Islet of Langerhans (tissue), 1 donor: ENCODE results near the gene CRK.

Source experiments
- FAIRE-seq: peaks from one replicate; lab custom pipeline; 2011; peaks lifted over from hg19 to GRCh38; lab: Jason Lieb, UNC

CRK gene

DNA sequence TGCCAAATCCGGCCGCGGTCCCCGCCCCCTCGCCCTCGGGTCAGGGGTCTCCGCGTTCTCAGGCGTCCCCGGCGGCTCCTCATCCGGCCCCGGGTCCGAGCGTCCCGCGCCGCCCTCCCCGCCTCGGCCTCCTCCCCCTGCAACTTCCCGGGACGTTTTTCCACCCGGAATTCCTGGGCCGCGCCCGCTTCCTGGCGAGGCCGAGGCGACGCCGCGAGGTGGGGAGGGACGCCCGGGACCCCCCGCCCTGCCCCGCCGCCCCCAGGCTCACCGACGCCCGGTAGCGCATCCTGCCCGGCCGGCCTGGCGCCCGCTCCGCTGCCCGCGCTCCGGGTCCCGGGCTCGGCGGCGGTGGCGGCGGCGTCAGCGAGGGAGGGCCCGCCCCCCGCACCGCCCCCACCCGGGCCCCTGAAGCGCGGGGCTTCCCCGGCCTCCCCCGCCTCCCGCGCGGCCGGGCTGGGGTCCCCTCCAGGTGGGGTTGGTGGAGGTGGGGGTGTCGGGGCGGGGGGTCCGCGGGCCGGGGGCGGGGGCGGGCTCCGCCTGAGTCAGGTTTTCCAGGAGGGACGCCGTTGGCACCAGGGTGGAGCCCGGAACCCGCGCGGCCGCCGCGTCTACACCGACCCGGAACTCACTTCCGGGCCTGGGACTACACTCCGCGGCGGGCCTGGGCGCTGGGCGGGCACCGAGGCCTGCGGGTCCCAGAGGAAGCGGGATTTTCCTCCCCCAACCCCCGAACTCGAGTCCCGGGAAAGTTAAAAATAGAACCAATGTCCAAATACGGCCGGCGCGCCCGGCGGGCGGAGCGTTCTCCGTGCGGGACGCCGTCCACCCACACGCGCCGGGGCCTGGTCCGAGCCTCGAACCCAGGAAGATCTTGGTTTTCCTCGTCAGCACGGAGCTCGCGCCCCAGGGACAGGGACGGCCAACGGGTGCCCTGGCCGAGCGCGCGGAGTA is 29.7 kb upstream of the CRK start:
- FAIRE-seq, result no peak

DNA sequence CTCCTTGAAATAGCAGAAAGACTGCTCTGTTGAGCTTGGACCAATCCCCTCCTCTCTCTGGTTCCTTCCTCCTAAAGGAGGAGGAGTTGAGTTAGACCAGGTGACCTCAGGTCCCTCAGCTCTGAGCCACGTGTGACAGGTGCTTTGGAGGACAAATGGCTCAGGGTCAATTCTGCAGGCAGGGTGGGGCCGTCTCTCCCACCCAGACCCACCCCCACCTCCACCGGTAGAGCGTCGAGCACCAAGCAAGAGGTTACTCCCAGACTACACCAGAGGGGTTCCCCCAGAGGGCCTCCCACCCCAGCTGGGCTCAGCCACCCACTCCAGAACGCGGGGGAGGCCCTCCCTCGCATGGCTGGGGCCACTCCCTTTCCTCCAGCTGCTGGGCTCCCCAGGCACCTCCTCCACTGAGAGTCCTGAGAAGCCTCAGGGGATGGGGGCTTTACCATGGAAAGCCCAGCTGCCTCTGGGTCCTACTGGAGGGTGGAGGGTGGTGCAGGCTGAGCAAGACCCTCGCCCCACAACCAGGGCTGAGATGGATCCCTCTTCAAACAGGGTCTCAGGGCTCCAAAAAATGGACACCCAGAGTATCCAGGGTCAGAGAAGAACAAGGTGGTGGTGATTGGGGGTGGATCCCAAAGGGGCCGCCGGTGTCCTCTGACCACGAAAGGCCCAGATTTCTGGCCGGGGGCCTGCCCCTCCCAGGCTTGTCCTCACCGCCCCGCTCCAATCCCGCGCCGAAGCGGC is 28.8 kb upstream of the CRK start:
- peak; percentile 71 for FAIRE-seq

DNA sequence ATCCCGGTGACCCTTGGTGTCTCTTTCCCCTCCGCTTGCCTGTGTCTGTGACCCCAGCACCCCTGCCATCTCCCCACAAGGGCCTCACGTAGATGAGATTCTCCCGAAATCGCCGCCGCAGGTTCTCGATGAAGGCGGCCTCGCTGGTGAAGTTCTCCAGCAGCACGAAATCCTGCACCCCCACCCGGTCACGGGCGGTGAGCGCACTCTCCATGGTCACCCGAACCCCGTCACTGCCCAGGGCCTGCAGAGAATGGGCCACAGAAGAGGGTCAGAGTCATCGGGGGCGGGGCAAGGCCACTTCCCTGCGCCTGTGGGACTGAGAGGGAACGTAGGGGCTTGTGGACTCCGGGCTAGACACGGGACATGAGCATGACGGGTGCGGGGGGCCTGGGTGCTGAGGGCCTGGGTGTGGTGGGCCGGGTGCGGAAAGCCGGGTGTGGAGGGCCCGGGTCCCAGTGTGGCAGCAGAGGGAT is 28.1 kb upstream of the CRK start:
- FAIRE-seq, result no peak

- no peak for FAIRE-seq
Measured at GRCh38 chr17:1482680-1483079, 26.6 kb upstream of the CRK start.

GRCh38 chr17:1481736-1482135 is 25.7 kb upstream of the CRK start:
- FAIRE-seq, result no peak

GRCh38 chr17:1480747-1481465 is 24.9 kb upstream of the CRK start:
- no peak for FAIRE-seq

- FAIRE-seq, result no peak
Measured at GRCh38 chr17:1478418-1478817, 22.4 kb upstream of the CRK start.

DNA sequence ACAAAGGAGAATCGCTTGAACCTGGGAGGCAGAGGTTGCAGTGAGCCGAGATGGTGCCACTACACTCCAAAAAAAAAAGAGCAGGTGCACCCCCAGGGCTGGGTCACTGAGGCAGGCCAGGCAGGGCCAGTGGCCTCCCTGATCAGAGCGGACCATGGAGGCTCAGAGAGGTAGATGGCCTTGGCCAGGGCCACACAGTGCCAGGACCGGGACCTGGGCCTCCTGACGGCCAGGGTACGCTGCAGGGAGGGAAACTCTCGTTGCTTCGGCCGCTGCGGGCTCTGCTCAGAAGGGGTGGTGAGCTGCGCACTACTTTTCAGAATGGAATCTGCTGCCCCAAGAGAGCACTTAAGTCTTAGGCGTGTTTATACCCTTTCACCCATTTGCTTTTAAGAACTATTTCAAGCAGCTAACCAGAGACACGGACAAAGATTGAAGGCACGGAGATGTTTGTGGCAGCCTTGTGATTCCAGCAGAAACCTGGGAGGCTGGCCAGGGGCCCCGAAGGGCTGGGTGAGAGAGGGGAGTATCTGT is 19.4 kb upstream of the CRK start:
- no peak for FAIRE-seq

DNA sequence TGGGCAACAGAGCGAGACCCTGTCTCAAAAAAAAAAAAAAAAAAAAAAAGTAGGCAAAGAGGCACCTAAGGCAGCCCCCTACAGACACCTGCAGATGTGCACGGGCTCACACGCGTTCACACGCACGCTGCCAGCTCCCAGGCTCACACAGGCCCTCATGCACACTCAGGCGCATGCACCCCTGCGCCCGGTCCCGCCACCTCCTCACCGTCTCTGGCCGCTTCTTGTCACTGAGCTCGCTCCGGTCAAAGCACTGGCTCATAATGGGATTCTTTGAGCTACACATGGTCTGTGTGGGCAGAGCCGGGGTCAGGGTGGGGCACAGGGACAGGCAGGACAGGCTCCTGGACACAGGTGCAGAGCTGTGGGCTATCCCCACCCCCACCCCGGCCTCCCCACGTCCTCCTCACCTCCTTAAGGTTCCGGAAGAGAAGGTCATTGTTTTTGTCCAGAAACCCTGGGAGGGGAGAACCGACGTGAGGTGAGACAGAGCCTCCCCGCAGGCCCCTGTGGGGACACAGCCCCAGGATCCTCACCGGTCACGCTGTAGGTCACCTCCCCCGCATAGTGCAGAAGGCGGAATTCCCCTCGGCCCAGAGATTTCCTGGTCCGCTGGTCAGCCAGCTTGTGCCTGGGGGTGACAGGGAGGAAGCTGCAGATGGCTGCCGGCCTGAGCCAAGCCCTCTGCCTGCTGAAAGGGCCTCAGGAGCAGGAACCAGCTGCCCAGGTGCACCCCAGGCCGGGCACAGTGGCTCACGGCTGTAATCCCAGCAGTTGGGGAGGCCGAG is 18.6 kb upstream of the CRK start:
- FAIRE-seq, result no peak

GRCh38 chr17:1473841-1474240 is 17.8 kb upstream of the CRK start:
- FAIRE-seq, result no peak

- FAIRE-seq, result no peak
Measured at GRCh38 chr17:1473170-1473569, 17.1 kb upstream of the CRK start.

- no peak for FAIRE-seq
Measured at GRCh38 chr17:1471911-1472821, 16.1 kb upstream of the CRK start.

- FAIRE-seq, result no peak
Measured at GRCh38 chr17:1471490-1471889, 15.5 kb upstream of the CRK start.

DNA sequence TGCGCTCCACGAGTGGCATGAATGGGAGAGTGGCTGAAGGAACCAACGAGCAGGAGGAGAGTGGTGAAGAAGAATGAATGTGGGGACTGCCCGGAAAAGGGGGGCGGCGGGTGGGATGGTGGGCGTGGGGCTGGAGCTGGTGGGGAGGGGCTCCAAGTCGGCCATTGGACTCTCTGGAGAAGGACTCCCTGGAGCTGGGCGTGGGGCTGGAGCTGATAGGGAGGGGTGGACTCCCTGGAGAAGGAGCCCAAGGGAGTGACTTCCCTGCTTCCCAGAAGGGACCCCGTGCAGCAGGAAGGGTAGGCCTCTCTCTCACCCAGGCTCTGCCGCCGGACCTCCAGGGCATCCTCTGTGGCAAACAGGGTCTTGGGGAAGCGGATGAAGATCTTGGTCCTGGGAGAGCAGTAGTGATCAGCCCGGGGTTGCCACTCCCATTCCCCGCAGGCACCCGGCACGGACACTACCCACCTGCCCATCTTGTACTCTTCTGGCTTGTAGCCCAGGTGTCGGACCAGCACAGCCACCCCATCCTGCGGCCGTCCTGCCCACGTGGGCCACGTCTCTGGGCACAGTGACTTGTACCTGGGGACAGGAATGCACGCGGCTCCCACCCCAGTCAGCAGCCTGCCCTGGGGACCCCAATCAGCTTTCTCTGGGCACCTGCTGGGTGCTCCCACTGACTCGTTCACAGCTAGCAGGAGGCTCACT is 14.9 kb upstream of the CRK start:
- no peak for FAIRE-seq

GRCh38 chr17:1470071-1470754 is 14.2 kb upstream of the CRK start:
- FAIRE-seq, result no peak

- FAIRE-seq, result no peak
Measured at GRCh38 chr17:1469231-1469852, 13.3 kb upstream of the CRK start.

DNA sequence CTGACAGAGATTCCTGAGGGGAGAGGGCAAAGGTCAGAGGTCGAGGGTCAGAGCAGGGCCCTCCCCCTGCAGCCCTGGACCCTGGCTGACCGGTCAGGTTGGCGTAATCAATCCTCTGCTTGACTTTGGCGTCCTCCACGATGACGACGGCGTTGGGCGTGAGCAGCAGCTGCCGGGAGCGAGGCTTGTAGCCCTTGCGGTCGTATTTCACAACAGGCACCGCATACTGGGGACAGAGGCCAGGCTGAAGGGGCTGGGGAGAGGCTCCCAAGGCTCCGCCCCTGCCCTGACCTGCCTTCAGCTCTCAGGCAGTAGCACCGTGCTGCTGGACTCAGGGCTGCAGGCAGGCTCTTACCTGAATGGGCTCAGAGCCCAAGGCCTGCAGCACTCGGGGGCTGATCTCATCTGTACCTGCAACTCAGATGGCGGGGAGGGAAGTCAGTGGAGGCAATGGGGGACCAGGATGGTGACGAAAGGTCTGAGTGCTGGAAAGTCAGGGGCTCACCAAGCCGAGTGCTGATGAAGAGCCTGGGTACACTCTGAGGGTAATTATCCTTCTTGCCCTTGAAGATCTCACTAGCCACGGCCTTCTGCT is 12.0 kb upstream of the CRK start:
- no peak for FAIRE-seq

GRCh38 chr17:1467258-1467657 is 11.2 kb upstream of the CRK start:
- no peak for FAIRE-seq
